LoVo (cell line): ENCODE data around the gene YPEL1.

Experiments
- DNase-seq: peaks from one replicate; pipeline ENCODE4 v3.0.0-alpha.2; 2016; ENCODE audit warnings: low spot score

Gene YPEL1

GRCh38 chr22:21657020-21657359, 78.6 kb downstream of the YPEL1 start:
- DNase-seq: no peak

DNA sequence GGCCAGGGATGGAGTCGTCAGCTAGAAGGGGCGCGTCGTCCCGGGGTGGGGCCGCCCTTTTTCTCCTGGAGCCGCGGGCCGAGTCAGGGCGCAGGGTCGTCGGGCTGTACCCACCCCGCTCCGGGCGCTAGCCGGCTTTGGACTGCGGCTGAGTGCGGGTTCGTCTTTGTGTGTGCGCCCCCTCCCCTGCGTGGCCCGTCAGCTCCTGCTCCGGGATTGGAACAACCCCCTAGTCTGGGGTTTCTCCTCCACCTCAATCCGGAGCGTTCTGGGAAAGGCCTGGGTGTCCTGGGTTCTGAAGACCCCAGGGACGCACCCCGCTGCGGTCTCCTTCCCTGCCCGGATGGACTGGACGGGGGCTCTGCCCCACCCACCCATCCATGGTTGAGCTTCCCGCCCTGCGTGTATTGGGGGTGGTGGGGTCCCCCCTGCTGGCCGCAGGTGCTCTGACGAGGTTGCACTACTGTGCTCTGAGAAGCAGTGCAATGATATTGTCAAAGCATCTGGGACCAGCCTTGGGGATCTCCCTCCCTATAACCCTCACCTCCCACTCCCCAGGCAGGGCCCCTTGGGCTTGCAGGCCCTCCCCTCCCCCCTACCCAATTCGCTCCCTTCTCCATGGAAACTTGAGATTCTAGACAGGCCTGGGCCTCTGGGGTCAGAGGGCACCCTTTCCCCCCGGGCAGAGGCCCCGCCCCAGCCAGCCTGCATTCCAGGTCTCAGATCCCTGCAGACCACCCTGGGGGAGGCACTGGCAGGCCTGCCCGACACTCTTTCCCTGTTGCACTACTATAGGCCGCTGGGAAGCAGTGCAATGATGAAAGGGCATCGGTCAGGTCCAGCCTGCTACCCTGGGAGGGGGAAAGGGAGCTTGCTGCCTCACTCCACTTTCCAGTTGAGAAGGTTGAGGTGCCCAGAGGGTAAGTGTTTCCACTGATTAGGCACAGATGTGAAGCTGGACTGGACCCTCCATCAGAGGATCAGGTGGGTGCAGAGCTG, 82.7 kb downstream of the YPEL1 start:
- DNase-seq: no peak

DNA sequence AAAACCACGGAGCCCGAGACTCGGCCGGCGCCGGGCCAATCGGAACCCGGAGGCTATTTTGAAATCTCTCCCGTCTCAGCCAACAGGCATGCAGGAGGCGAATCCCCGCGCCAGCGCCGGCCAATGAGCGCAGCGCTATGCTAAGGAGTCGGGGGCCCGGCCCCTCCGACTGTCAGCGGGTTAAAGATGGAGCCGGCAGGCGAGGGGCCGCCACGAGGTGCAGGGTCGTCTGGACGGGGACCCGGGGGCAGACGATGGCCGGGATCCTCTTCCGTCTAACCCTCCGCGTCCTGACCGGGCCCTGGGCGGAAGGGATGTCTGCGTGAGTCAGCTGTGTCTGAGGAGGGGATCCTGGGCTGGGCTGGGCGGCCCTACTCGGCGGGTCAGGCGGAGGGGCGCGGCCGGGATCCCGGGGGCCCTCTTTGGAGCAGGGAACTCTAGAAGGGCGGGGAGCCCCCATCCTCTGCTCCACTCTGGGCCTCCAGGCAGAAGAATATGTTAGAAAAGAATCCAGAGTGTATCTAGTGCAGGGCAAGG, 83.5 kb downstream of the YPEL1 start:
- peak; percentile 89 for DNase-seq

DNA sequence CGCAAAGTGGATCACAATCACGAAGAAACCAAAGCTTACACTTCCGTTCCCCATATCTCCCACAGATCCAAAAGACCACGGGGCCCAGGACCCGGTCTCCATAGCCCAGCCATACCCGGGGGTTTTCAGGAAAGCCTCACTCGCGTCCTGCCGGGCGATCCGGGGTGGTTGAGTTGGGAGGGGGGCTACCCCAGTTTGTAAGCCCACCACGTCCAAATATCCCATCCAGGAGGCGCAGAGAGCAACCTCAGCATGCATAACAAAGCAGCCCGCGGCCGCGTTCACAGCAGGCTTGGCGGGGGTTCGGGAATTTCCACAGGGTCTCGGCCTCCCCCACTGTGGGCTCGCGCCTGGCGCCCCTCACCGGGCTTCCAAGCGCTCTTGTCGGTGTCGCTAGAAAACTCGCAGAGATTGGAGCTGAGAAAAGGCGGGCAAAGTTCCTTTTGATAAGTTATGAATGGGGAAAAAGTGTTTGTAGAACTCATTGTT, 84.0 kb downstream of the YPEL1 start:
- no peak for DNase-seq

DNA sequence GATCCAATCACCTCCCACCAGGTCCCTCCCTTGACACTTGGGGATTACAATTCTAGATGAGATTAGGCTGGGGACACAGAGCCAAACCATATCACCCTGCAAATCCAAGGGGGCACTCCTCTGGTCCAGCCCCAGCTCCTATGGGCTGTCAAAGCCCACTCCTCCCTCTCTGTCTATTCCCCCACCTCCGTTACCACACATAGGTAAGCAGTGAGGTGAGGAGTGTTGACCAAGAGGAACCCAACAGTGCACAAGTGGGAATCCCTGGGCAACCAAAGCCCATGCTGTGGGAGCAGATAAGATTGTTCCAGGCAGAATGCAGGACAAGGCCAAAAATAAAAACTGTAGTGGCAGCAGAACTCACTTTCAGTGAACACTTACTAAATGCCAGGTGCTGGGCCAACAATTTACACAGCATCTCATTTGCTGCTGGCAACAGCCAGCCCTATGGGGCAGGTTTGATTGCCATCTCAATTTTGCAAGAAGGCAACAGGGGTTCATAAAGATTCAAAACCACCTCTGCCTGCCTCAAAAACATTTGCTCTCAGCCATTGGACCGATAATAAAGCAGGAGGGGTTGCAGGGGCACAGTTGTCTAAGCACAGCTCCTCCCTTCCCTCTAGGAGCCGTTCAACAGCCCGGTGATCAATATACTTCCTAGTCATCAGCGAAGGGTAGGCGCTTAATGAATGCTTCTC, 84.6 kb downstream of the YPEL1 start:
- DNase-seq: no peak

DNA sequence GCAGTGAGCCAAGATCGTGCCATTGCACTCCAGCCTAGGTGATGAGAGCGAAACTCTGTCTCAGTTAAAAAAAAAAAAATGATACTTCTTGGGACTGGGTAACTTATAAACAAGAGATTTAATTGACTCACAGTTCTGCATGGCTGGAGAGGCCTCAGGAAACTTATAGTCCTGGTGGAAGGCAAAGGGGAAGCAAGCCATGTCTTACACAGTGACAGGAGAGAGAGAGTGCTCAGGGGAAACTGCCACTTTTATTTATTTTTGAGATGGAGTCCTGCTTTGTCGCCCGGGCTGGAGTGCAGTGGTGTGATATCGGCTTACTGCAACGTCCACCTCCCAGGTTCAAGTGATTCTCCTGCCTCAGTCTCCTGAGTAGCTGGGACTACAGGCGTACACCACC, 85.3 kb downstream of the YPEL1 start:
- no peak for DNase-seq
